ENCODE results near the gene OTOG.
"Not testable (repeated sequence)": the region's sequence is repeated elsewhere in the genome, so short reads cannot be mapped to it uniquely, and the experiment has no call there.

Gene OTOG

GRCh38 chr11:17605651-17606122, 58.6 kb downstream of the OTOG start:
- no peak for DNase-seq (ENCODE audit: low spot score)

GRCh38 chr11:17606233-17607082, 59.4 kb downstream of the OTOG start:
- no peak for DNase-seq (ENCODE audit: low spot score)

- DNase-seq (ENCODE audit: low spot score): no peak
Measured at GRCh38 chr11:17607083-17607429, 60.0 kb downstream of the OTOG start.

GRCh38 chr11:17607591-17608570, 60.8 kb downstream of the OTOG start:
- DNase-seq (ENCODE audit: low spot score): no peak

- no peak for DNase-seq (ENCODE audit: low spot score)
Measured at GRCh38 chr11:17608821-17609220, 61.8 kb downstream of the OTOG start.

- DNase-seq (ENCODE audit: low spot score): no peak
Measured at GRCh38 chr11:17609291-17610084, 62.4 kb downstream of the OTOG start.

- DNase-seq (ENCODE audit: low spot score): peak; percentile 15
Measured at GRCh38 chr11:17610085-17610894, 63.2 kb downstream of the OTOG start.

- no peak for DNase-seq (ENCODE audit: low spot score)
Measured at GRCh38 chr11:17611049-17611448, 64.0 kb downstream of the OTOG start.

- DNase-seq (ENCODE audit: low spot score): no peak
Measured at GRCh38 chr11:17611503-17612220, 64.6 kb downstream of the OTOG start.

GRCh38 chr11:17612221-17613188, 65.4 kb downstream of the OTOG start:
- no peak for DNase-seq (ENCODE audit: low spot score)

GRCh38 chr11:17613428-17613962, 66.4 kb downstream of the OTOG start:
- no peak for DNase-seq (ENCODE audit: low spot score)

GRCh38 chr11:17613983-17614382, 66.9 kb downstream of the OTOG start:
- DNase-seq (ENCODE audit: low spot score): no peak

GRCh38 chr11:17622711-17623110, 75.7 kb downstream of the OTOG start:
- DNase-seq (ENCODE audit: low spot score): not testable (repeated sequence)

GRCh38 chr11:17629113-17629512, 82.1 kb downstream of the OTOG start:
- no peak for DNase-seq (ENCODE audit: low spot score)

GRCh38 chr11:17630936-17631335, 83.9 kb downstream of the OTOG start:
- DNase-seq (ENCODE audit: low spot score): no peak

GRCh38 chr11:17631702-17632365, 84.8 kb downstream of the OTOG start:
- no peak for DNase-seq (ENCODE audit: low spot score)

GRCh38 chr11:17633279-17633986, 86.4 kb downstream of the OTOG start:
- DNase-seq (ENCODE audit: low spot score): no peak

Data from hematopoietic multipotent progenitor cell treated with erythropoietin and hydrocortisone succinate and interleukin-3 and kit ligand, for 17 days (in vitro differentiated cells).